Right lobe of liver (tissue), 6 donors: Measurements from ENCODE around the gene ZNF439. TPM values are rescaled to one million over a fixed set of nuclear protein-coding genes. Genes with fewer than 3 reads are reported as not detected.
"Not testable (repeated sequence)": the region's sequence is repeated elsewhere in the genome, so short reads cannot be mapped to it uniquely, and the experiment has no call there.

ENCODE experiments used
- ATAC-seq, 4 donors: fragments of 200-7000 bp; cut with Tn5 transposase; one replicate each; pipeline ENCODE4 v1.9.1; 2020; ENCODE audit warnings: mild to moderate bottlenecking in 4 of 4, moderate library complexity in 4 of 4
- DNase-seq, 3 donors: peaks; one replicate each; pipeline ENCODE4 v3.0.0-alpha.2; 2020
- H3K27ac ChIP-seq, 3 donors: fragments of 200-600 bp; one replicate each; pipeline ENCODE4 v1.8.0; 2022
- H3K27me3 ChIP-seq, 2 donors: fragments of 200-600 bp; one replicate each; pipeline ENCODE4 v1.8.0; 2022
- H3K36me3 ChIP-seq, 4 donors: fragments of 200-600 bp; sonication (generic) in 1 of 4; one replicate each; pipeline versions ENCODE4 v1.5.1 to v1.8.0; 2017 to 2022; ENCODE audit warnings: control low read depth in 1 of 4
- H3K4me1 ChIP-seq, 4 donors: fragments of 200-600 bp; sonication (generic) in 1 of 4; one replicate each; pipeline versions ENCODE4 v1.5.1 to v1.8.0; 2017 to 2022; ENCODE audit warnings: control low read depth in 1 of 4
- H3K4me3 ChIP-seq, 3 donors: fragments of 200-600 bp; one replicate each; pipeline ENCODE4 v1.8.0; 2022
- H3K9me3 ChIP-seq, 4 donors: fragments of 200-600 bp; sonication (generic) in 1 of 4; one replicate each; pipeline versions ENCODE4 v1.5.1 to v1.8.0; 2017 to 2022; ENCODE audit warnings: control low read depth in 1 of 4
- POLR2A ChIP-seq: fragments of 450-650 bp; IDR thresholded peaks from one replicate; pipeline ENCODE4 v1.6.1; 2017; ENCODE audit warnings: antibody characterized with exemption, mild to moderate bottlenecking
- WGBS: methylation state at CpG from one replicate; pipeline ENCODE4 v1.1.6; 2018; ENCODE audit warnings: low coverage, low lambda C conversion rate; ENCODE audit not compliant: insufficient coverage; ENCODE audit errors: missing lambda C conversion rate; 5-methylcytosine and 5-hydroxymethylcytosine counted together
- intact Hi-C, 2 donors: fragments of 100-400 bp; cut with DNase I; formaldehyde crosslinking; loops; one replicate each; pipeline versions ENCODE4 v1.11.2 to v1.14.1; 2022
- total RNA-seq, 6 experiments: library from RNA; depleted of rRNA in 2 of 6; stranded (reverse); fragments of >200 nt in 2 of 6; fragmentation: NEBNext Ultra II Directional in 3 of 6; extraction: Animal tissue kit (Norgen Biotek cat#: 25700) in 3 of 6; gene quantifications; one replicate each; pipeline versions ENCODE4 v1.1.0 to v1.2.4, GENCODE V29; 2016 to 2023
- TF ChIP-seq, protein P1 (sequence below), 4 donors: fragments of 200-600 bp in 3 of 4; fragments of 450-650 bp in 1 of 4; IDR thresholded peaks; one replicate each; pipeline versions ENCODE4 v1.5.1 to v1.8.0; 2016 to 2022; ENCODE audit warnings: antibody characterized with exemption in 4 of 4, mild to moderate bottlenecking in 2 of 4
- donor health status: DM: no; HTN: yes; CAD: no.
- donor health status: DM: no; HTN: no; CAD: no.
- donor health status: DM: no; HTN: no; CAD: no.
- donor health status: DM: no; HTN: yes; CAD: no.
- donor health status: DM: no; HTN: yes; CAD: no.

The ZNF439 gene
- total RNA-seq, 6 experiments from 2014 or later = 0.43 to 1.3 (median 0.66) TPM

DNA sequence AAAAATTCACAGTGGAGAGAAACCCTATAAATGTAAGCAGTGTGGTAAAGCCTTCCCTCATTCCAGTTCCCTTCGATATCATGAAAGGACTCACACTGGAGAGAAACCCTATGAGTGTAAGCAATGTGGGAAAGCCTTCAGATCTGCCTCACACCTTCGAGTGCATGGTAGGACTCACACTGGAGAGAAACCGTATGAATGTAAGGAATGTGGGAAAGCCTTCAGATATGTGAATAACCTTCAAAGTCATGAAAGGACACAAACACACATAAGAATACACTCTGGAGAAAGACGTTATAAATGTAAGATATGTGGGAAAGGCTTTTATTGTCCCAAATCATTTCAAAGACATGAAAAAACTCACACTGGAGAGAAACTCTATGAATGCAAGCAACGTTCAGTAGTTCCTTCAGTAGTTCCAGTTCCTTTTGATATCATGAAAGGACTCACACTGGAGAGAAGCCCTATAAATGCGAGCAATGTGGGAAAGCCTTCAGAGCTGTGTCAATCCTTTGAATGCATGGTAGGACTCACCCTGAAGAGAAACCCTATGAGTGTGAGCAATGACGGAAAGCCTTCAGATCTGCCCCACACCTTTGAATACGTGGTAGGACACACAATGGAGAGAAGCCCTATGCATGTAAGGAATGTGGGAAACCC is 16.1 kb upstream of the ZNF439 start:
- TF ChIP-seq, protein P1, sequence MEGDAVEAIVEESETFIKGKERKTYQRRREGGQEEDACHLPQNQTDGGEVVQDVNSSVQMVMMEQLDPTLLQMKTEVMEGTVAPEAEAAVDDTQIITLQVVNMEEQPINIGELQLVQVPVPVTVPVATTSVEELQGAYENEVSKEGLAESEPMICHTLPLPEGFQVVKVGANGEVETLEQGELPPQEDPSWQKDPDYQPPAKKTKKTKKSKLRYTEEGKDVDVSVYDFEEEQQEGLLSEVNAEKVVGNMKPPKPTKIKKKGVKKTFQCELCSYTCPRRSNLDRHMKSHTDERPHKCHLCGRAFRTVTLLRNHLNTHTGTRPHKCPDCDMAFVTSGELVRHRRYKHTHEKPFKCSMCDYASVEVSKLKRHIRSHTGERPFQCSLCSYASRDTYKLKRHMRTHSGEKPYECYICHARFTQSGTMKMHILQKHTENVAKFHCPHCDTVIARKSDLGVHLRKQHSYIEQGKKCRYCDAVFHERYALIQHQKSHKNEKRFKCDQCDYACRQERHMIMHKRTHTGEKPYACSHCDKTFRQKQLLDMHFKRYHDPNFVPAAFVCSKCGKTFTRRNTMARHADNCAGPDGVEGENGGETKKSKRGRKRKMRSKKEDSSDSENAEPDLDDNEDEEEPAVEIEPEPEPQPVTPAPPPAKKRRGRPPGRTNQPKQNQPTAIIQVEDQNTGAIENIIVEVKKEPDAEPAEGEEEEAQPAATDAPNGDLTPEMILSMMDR (IDR thresholded peaks at IDR 0.05) = no peak
- no peak for TF ChIP-seq POLR2A
- DNase-seq (no peak), ATAC-seq (no peak)
- WGBS = 98% methylated on average over 8 of the region's 8 CpGs
- no peak overlapping the region for H3K27ac ChIP-seq
- H3K4me3 ChIP-seq = no peak overlapping the region
- peaks cover 0 to 36% (median 19%) of the 10 kb centered on the region in 4 donors for H3K36me3 ChIP-seq
- H3K4me1 ChIP-seq = no peaks in the 10 kb centered on the region
- peaks cover 0 to 33% (median 19%) of the 10 kb centered on the region in 4 donors for H3K9me3 ChIP-seq
- H3K27me3 ChIP-seq = no peaks in the 10 kb centered on the region
- intact Hi-C loops = no loop called here

DNA sequence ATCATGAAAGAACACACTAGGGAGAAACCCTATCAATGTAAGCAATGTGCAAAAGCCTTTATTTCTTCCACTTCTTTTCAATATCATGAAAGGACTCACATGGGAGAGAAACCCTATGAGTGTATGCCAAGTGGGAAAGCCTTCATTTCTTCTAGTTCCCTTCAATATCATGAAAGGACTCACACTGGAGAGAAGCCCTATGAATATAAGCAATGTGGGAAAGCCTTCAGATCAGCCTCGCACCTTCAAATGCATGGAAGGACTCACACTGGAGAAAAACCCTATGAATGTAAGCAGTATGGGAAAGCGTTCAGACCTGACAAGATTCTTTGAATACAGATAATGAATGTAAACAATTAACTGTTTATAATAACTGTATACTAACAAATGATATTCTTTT is 15.0 kb upstream of the ZNF439 start:
- Histone ChIP-seq H3K27ac (no peak overlapping the region), H3K9me3 (peaks cover 0 to 28% (median 20%) of the 10 kb centered on the region in 4 donors), H3K4me3 (no peak overlapping the region), H3K27me3 (no peaks in the 10 kb centered on the region), H3K4me1 (no peaks in the 10 kb centered on the region), H3K36me3 (peaks cover 0 to 36% (median 19%) of the 10 kb centered on the region in 4 donors)
- TF ChIP-seq, protein P1 (IDR thresholded peaks at IDR 0.05) = no peak
- no peak for DNase-seq
- intact Hi-C loops = no loop called here
- WGBS = 100% methylated on average over 2 of the region's 2 CpGs
- ATAC-seq = no peak

- H3K27me3 ChIP-seq, DNase-seq, H3K27ac ChIP-seq, ATAC-seq, intact Hi-C loops, H3K4me3 ChIP-seq, H3K4me1 ChIP-seq: not testable (repeated sequence)
- 71% methylated on average over 1 of the region's 2 CpGs for WGBS
- H3K9me3 ChIP-seq = peaks cover 0 to 28% (median 20%) of the 10 kb centered on the region in 4 donors
- peaks cover 0 to 24% (median 13%) of the 10 kb centered on the region in 4 donors for H3K36me3 ChIP-seq
Measured at GRCh38 chr19:11835626-11836066, 12.9 kb upstream of the ZNF439 start.

DNA sequence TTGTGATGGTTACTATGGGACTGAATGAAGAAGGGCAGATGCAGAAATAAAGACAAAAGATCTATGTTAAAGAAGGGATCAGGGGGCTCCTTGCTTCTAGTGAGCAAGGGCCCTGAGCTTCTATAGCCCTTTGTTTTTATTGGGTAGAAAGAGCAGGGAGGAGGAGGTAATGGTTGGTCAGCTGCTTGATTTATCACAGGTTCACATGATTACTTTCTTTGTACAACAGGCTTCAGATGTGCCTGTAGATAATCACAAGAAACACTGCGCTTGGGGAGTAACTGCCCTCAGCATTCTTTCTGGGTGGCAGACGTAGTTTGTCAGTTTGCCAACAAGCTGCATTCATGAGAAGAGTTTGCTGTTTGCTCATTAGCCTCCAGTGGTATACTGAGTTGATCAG is 4.8 kb upstream of the ZNF439 start:
- no peak overlapping the region for H3K27ac ChIP-seq
- TF ChIP-seq POLR2A = no peak
- TF ChIP-seq, protein P1 (IDR thresholded peaks at IDR 0.05) = no peak
- DNase-seq (no peak), ATAC-seq (no peak)
- H3K27me3 ChIP-seq = no peaks in the 10 kb centered on the region
- no peaks in the 10 kb centered on the region for H3K9me3 ChIP-seq
- intact Hi-C loops = no loop called here
- no peak overlapping the region for H3K4me3 ChIP-seq
- H3K4me1 ChIP-seq = no peaks in the 10 kb centered on the region
- WGBS = no CpG with 5 or more reads among the region's 2 CpGs
- no peaks in the 10 kb centered on the region for H3K36me3 ChIP-seq

- H3K9me3 ChIP-seq, H3K27me3 ChIP-seq, H3K36me3 ChIP-seq, ATAC-seq, intact Hi-C loops, H3K4me3 ChIP-seq, H3K4me1 ChIP-seq, H3K27ac ChIP-seq, DNase-seq: not testable (repeated sequence)
- WGBS = 33% methylated on average over 5 of the region's 6 CpGs
Measured at GRCh38 chr19:11847615-11848014, 911 bp upstream of the ZNF439 start.
